Hepatocyte (in vitro differentiated cells): ENCODE data around the gene MIER2.

ENCODE experiments used
- CTCF ChIP-seq: fragments of 200-600 bp; sonication (generic); IDR thresholded peaks from 2 replicates; pipeline ENCODE4 v1.5.1; 2016; ENCODE audit warnings: antibody characterized with exemption, mild to moderate bottlenecking; ENCODE audit not compliant: poor library complexity
- EZH2 ChIP-seq: fragments of 200-600 bp; sonication (generic); IDR thresholded peaks from 2 replicates; pipeline ENCODE4 v1.6.1; 2016; ENCODE audit warnings: antibody characterized with exemption, mild to moderate bottlenecking, borderline replicate concordance
- EZH2phosphoT487 ChIP-seq: fragments of 200-600 bp; sonication (generic); IDR thresholded peaks from one replicate; pipeline ENCODE4 v1.6.1; 2018; ENCODE audit warnings: antibody characterized with exemption, mild to moderate bottlenecking, low read depth, moderate library complexity; ENCODE audit not compliant: unreplicated experiment, severe bottlenecking

- no peak for TF ChIP-seq CTCF
- no peak for TF ChIP-seq EZH2phosphoT487
- TF ChIP-seq EZH2, result no peak
These were observed 1.7 kb downstream of the MIER2 start for GRCh38 chr19:342801-343421.
